Stimulated activated CD4-positive, alpha-beta T cell treated with anti-CD3 and anti-CD28 coated beads, Interleukin-4, amount 100 ng/mL, for 1 hour (primary cell): ENCODE results near the gene FAM117A.

ENCODE experiments used
- DNase-seq: peaks from one replicate; pipeline ENCODE4 v3.0.0-alpha.2; 2020

The FAM117A gene

GRCh38 chr17:49763735-49764558 lies at the start of gene FAM117A:
Gene FAM117A, minus strand, starts transcription at chr17:49764131. Its CDS starts 44 bp downstream, at chr17:49764087.
- peak; percentile 90 for DNase-seq

- no peak for DNase-seq
Measured at GRCh38 chr17:49809056-49809455, 45.1 kb upstream of the FAM117A start.

GRCh38 chr17:49798738-49799137 lies 34.8 kb upstream of the FAM117A start:
- DNase-seq, result no peak

GRCh38 chr17:49798182-49798581 lies 34.3 kb upstream of the FAM117A start:
- no peak for DNase-seq

GRCh38 chr17:49795372-49795771 lies 31.4 kb upstream of the FAM117A start:
- DNase-seq, result no peak

GRCh38 chr17:49793309-49793708 lies 29.4 kb upstream of the FAM117A start:
- no peak for DNase-seq

GRCh38 chr17:49789243-49789578 lies 25.3 kb upstream of the FAM117A start:
- no peak for DNase-seq

- DNase-seq, result peak; percentile 97
Measured at GRCh38 chr17:49788478-49789242, 24.7 kb upstream of the FAM117A start, which contains the start of gene KAT7. Gene KAT7, plus strand, starts transcription at chr17:49788681. Its CDS starts 154 bp downstream, at chr17:49788835.

GRCh38 chr17:49787884-49788477 lies 24.1 kb upstream of the FAM117A start:
- DNase-seq, result no peak

GRCh38 chr17:49784636-49785035 lies 20.7 kb upstream of the FAM117A start:
- DNase-seq, result no peak

GRCh38 chr17:49783791-49784190 lies 19.9 kb upstream of the FAM117A start:
- no peak for DNase-seq

GRCh38 chr17:49783071-49783715 lies 19.3 kb upstream of the FAM117A start:
- DNase-seq, result no peak

- no peak for DNase-seq
Measured at GRCh38 chr17:49779739-49780231, 15.9 kb upstream of the FAM117A start.

GRCh38 chr17:49779156-49779738 lies 15.3 kb upstream of the FAM117A start:
- DNase-seq, result no peak

GRCh38 chr17:49777563-49777962 lies 13.6 kb upstream of the FAM117A start:
- DNase-seq, result no peak

- no peak for DNase-seq
Measured at GRCh38 chr17:49776551-49777300, 12.8 kb upstream of the FAM117A start.

- no peak for DNase-seq
Measured at GRCh38 chr17:49775546-49776260, 11.8 kb upstream of the FAM117A start.

- no peak for DNase-seq
Measured at GRCh38 chr17:49766918-49767530, 3.1 kb upstream of the FAM117A start.

GRCh38 chr17:49764559-49765180 lies 739 bp upstream of the FAM117A start:
- DNase-seq, result no peak
